Skin epidermis (tissue), 12 donors: ENCODE data around the gene HTT.
"Not testable (repeated sequence)": the region's sequence is repeated elsewhere in the genome, so short reads cannot be mapped to it uniquely, and the experiment has no call there.

Experiments used
- H3K27ac ChIP-seq, 21 experiments: fragments of 200-600 bp; sonication (generic) in 11 of 21; one replicate each; pipeline ENCODE4 v1.5.0; 2020; ENCODE audit warnings: mild to moderate bottlenecking in 3 of 21, inconsistent platforms in 2 of 21, moderate library complexity in 2 of 21
- H3K4me3 ChIP-seq, 7 experiments: fragments of 200-600 bp; sonication (generic) in 2 of 7; one replicate each; pipeline ENCODE4 v1.5.0; 2020; ENCODE audit warnings: inconsistent platforms in 2 of 7, mild to moderate bottlenecking in 2 of 7, moderate library complexity in 1 of 7

The HTT gene

GRCh38 chr4:3137908-3138307, 63.4 kb downstream of the HTT start:
- Histone ChIP-seq H3K4me3 (no peak overlapping the region), H3K27ac (no peak overlapping the region)

GRCh38 chr4:3145234-3145924, 70.9 kb downstream of the HTT start:
- H3K27ac ChIP-seq: peak overlapping the region in 5 of 21 experiments; percentile 13 to 60 (median 45)
- H3K4me3 ChIP-seq: no peak overlapping the region

- no peak overlapping the region for H3K27ac ChIP-seq
- no peak overlapping the region for H3K4me3 ChIP-seq
Observed at GRCh38 chr4:3148926-3149325, 74.4 kb downstream of the HTT start.

GRCh38 chr4:3151238-3151637, 76.8 kb downstream of the HTT start:
- H3K4me3 ChIP-seq, H3K27ac ChIP-seq: not testable (repeated sequence)

GRCh38 chr4:3157366-3157765, 82.9 kb downstream of the HTT start:
- no peak overlapping the region for H3K27ac ChIP-seq

GRCh38 chr4:3158841-3159240, 84.4 kb downstream of the HTT start:
- Histone ChIP-seq H3K27ac (no peak overlapping the region), H3K4me3 (no peak overlapping the region)

More at GRCh38 chr4:3157366-3157765, 82.9 kb downstream of the HTT start:
- H3K4me3 ChIP-seq: no peak overlapping the region

- H3K27ac ChIP-seq: no peak overlapping the region
Observed at GRCh38 chr4:3160438-3160837, 86.0 kb downstream of the HTT start.

GRCh38 chr4:3161044-3161443, 86.6 kb downstream of the HTT start:
- H3K27ac ChIP-seq, H3K4me3 ChIP-seq: not testable (repeated sequence)

More at GRCh38 chr4:3160438-3160837, 86.0 kb downstream of the HTT start:
- H3K4me3 ChIP-seq: no peak overlapping the region

- not testable (repeated sequence) for H3K4me3 ChIP-seq, H3K27ac ChIP-seq
Observed at GRCh38 chr4:3166434-3166833, 92.0 kb downstream of the HTT start.

- Histone ChIP-seq H3K4me3 (no peak overlapping the region), H3K27ac (peak overlapping the region in 1 of 21 experiments; percentile 37)
Observed at GRCh38 chr4:3168029-3168428, 93.5 kb downstream of the HTT start.

- H3K4me3 ChIP-seq: no peak overlapping the region
- H3K27ac ChIP-seq: no peak overlapping the region
Observed at GRCh38 chr4:3174371-3175338, 100.2 kb downstream of the HTT start.

GRCh38 chr4:3176367-3177229, 102.1 kb downstream of the HTT start:
- Histone ChIP-seq H3K4me3 (no peak overlapping the region), H3K27ac (no peak overlapping the region)

- Histone ChIP-seq H3K4me3 (no peak overlapping the region), H3K27ac (no peak overlapping the region)
Observed at GRCh38 chr4:3177426-3177825, 102.9 kb downstream of the HTT start.

- Histone ChIP-seq H3K4me3 (no peak overlapping the region), H3K27ac (no peak overlapping the region)
Observed at GRCh38 chr4:3177905-3178304, 103.4 kb downstream of the HTT start.

GRCh38 chr4:3178351-3178750, 103.9 kb downstream of the HTT start:
- Histone ChIP-seq H3K4me3 (no peak overlapping the region), H3K27ac (no peak overlapping the region)

GRCh38 chr4:3179126-3179706, 104.7 kb downstream of the HTT start:
- Histone ChIP-seq H3K27ac (no peak overlapping the region), H3K4me3 (no peak overlapping the region)

- Histone ChIP-seq H3K27ac (no peak overlapping the region), H3K4me3 (no peak overlapping the region)
Observed at GRCh38 chr4:3183008-3183407, 108.5 kb downstream of the HTT start.

GRCh38 chr4:3184725-3185124, 110.2 kb downstream of the HTT start:
- Histone ChIP-seq H3K4me3 (no peak overlapping the region), H3K27ac (no peak overlapping the region)

- no peak overlapping the region for H3K4me3 ChIP-seq
- H3K27ac ChIP-seq: no peak overlapping the region
Observed at GRCh38 chr4:3186609-3187008, 112.1 kb downstream of the HTT start.

GRCh38 chr4:3188118-3188517, 113.6 kb downstream of the HTT start:
- H3K27ac ChIP-seq: no peak overlapping the region
- no peak overlapping the region for H3K4me3 ChIP-seq
